Epithelial cell of proximal tubule (primary cell): ENCODE data around the gene FGD5. TPM values are rescaled to one million over a fixed set of nuclear protein-coding genes. Genes with fewer than 3 reads are reported as not detected.
A peak's percentile ranks its signal among the peaks of the same experiment; 100 is the strongest.

Experiments used
- DNase-seq: peaks from one replicate; pipeline ENCODE4 v3.0.0-alpha.2; 2011; ENCODE audit warnings: low read depth
- H3K4me3 ChIP-seq: 2 replicates; pipeline ENCODE4 v1.5.1; 2011; ENCODE audit warnings: low read depth, mild to moderate bottlenecking, low read length
- CTCF ChIP-seq: conservative IDR thresholded peaks from 2 replicates; pipeline ENCODE4 v1.5.1; 2012; ENCODE audit warnings: low read depth, mild to moderate bottlenecking, low read length
- total RNA-seq: library from RNA; depleted of rRNA; stranded (reverse); fragments of >200 nt; gene quantifications from 2 replicates; pipeline ENCODE4 v1.2.3, GENCODE V29; 2015

Gene FGD5
- total RNA-seq, 1 donor from 2014 or later, result 0.06 TPM

GRCh38 chr3:14938954-14939353 is 120.2 kb downstream of the FGD5 start:
- H3K4me3 ChIP-seq, result no peak overlapping the region
- no peak for DNase-seq
- TF ChIP-seq CTCF, result no peak

GRCh38 chr3:14941871-14942270 is 123.1 kb downstream of the FGD5 start:
- no peak overlapping the region for H3K4me3 ChIP-seq
- DNase-seq, result no peak
- no peak for TF ChIP-seq CTCF

GRCh38 chr3:14943042-14943441 is 124.3 kb downstream of the FGD5 start:
- DNase-seq, result no peak
- H3K4me3 ChIP-seq, result no peak overlapping the region

GRCh38 chr3:14946236-14946635 is 127.5 kb downstream of the FGD5 start:
- no peak for DNase-seq

More at GRCh38 chr3:14943042-14943441, 124.3 kb downstream of the FGD5 start:
- no peak for TF ChIP-seq CTCF

GRCh38 chr3:14946739-14947099 is 128.0 kb downstream of the FGD5 start:
- TF ChIP-seq CTCF, result no peak
- H3K4me3 ChIP-seq, result peak overlapping the region; percentile 79
- no peak for DNase-seq

More at GRCh38 chr3:14946236-14946635, 127.5 kb downstream of the FGD5 start:
- H3K4me3 ChIP-seq, result peak overlapping the region; percentile 79
- TF ChIP-seq CTCF, result no peak

GRCh38 chr3:14947100-14947885 is 128.5 kb downstream of the FGD5 start, which contains the start of gene NR2C2:
Gene NR2C2, plus strand, starts transcription at chr3:14947583. Its CDS starts 56,332 bp downstream, at chr3:15003915.
- peak within 1 kb of the TSS; percentile 79 for H3K4me3 ChIP-seq
- DNase-seq, result no peak
- no peak for TF ChIP-seq CTCF
